Activated T-cell treated with anti-CD3 and anti-CD28 coated beads, Interleukin-2, amount 50 U/mL, for 4 hours (primary cell): ENCODE data around the gene PAM. TPM values are rescaled to one million over a fixed set of nuclear protein-coding genes. Genes with fewer than 3 reads are reported as not detected.

Source experiments
- ATAC-seq, 2 donors: fragments of 200-7000 bp; cut with Tn5 transposase; one replicate each; pipeline ENCODE4 v1.10.0; 2021
- DNase-seq: peaks from one replicate; pipeline ENCODE4 v3.0.0-alpha.2; 2020
- H3K27me3 Mint-ChIP-seq: one replicate; pipeline ENCODE4 v1.8.0; 2021; ENCODE audit warnings: low read depth, mixed read lengths
- H3K36me3 Mint-ChIP-seq: one replicate; pipeline ENCODE4 v1.8.0; 2022; ENCODE audit warnings: mixed read lengths; ENCODE audit not compliant: insufficient read depth
- H3K4me1 Mint-ChIP-seq: one replicate; pipeline ENCODE4 v1.8.0; 2021; ENCODE audit warnings: low read depth, mixed read lengths
- H3K4me3 Mint-ChIP-seq: one replicate; pipeline ENCODE4 v1.8.0; 2021; ENCODE audit warnings: mild to moderate bottlenecking, moderate library complexity, mixed read lengths
- H3K9me3 Mint-ChIP-seq: one replicate; pipeline ENCODE4 v1.8.0; 2021; ENCODE audit warnings: mixed read lengths
- total RNA-seq, 3 donors: library from RNA; stranded (reverse); gene quantifications; one replicate each; pipeline ENCODE4 v1.2.1, GENCODE V29; 2021

PAM gene
- total RNA-seq, 3 donors from 2014 or later = 50.9 to 56.2 (median 55.7) TPM

DNA sequence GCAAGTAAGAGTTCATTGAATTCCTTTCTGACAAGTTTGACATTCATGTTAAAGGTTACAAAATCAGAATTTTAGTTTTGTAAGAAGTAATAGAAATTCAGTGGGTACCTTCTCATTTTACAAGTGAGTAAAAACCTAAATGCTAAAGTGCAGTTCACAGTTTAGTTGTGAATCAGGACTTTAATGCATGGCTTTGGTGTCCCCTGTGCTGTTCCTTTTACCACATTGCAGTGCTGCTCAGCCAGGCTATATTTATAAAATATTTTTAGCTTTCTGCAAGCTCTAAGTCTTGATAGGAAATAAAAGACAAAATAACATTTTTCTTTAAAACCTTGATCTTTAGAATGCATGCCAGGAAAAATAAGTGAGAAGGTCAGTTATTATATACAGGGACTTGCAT is 26.3 kb downstream of the PAM start:
- Mint-ChIP-seq H3K4me3 (no peak overlapping the region), H3K9me3 (no peaks in the 10 kb centered on the region), H3K36me3 (peaks cover 5% of the 10 kb centered on the region), H3K27me3 (peaks cover 2% of the 10 kb centered on the region), H3K4me1 (peaks cover 46% of the 10 kb centered on the region)
- ATAC-seq (no peak), DNase-seq (no peak)

GRCh38 chr5:102781786-102782185 is 26.7 kb downstream of the PAM start:
- ATAC-seq = no peak
- no peaks in the 10 kb centered on the region for H3K9me3 Mint-ChIP-seq
- H3K36me3 Mint-ChIP-seq = peaks cover 5% of the 10 kb centered on the region
- H3K4me1 Mint-ChIP-seq = peaks cover 42% of the 10 kb centered on the region
- peaks cover 2% of the 10 kb centered on the region for H3K27me3 Mint-ChIP-seq
- no peak for DNase-seq
- no peak overlapping the region for H3K4me3 Mint-ChIP-seq

- Mint-ChIP-seq H3K27me3 (peaks cover 2% of the 10 kb centered on the region), H3K4me1 (peaks cover 37% of the 10 kb centered on the region), H3K4me3 (no peak overlapping the region), H3K36me3 (peaks cover 5% of the 10 kb centered on the region), H3K9me3 (no peaks in the 10 kb centered on the region)
- ATAC-seq (no peak), DNase-seq (no peak)
These were observed 27.2 kb downstream of the PAM start for GRCh38 chr5:102782217-102782872.

- Mint-ChIP-seq H3K9me3 (no peaks in the 10 kb centered on the region), H3K36me3 (peaks cover 3% of the 10 kb centered on the region), H3K4me1 (peaks cover 11% of the 10 kb centered on the region), H3K4me3 (no peak overlapping the region), H3K27me3 (peaks cover 2% of the 10 kb centered on the region)
- no peak for ATAC-seq
- DNase-seq = no peak
These were observed 32.0 kb downstream of the PAM start for GRCh38 chr5:102787134-102787533.

- peaks cover 3% of the 10 kb centered on the region for H3K36me3 Mint-ChIP-seq
- ATAC-seq (no peak), DNase-seq (no peak)
- H3K4me3 Mint-ChIP-seq = no peak overlapping the region
- no peaks in the 10 kb centered on the region for H3K9me3 Mint-ChIP-seq
- peaks cover 16% of the 10 kb centered on the region for H3K4me1 Mint-ChIP-seq
- H3K27me3 Mint-ChIP-seq = peaks cover 2% of the 10 kb centered on the region
These were observed 33.7 kb downstream of the PAM start for GRCh38 chr5:102788788-102789187.

- ATAC-seq (no peak), DNase-seq (no peak)
- Mint-ChIP-seq H3K27me3 (peaks cover 2% of the 10 kb centered on the region), H3K9me3 (no peaks in the 10 kb centered on the region), H3K4me3 (no peak overlapping the region), H3K36me3 (peaks cover 3% of the 10 kb centered on the region), H3K4me1 (peaks cover 16% of the 10 kb centered on the region)
These were observed 34.4 kb downstream of the PAM start for GRCh38 chr5:102789469-102789868.

DNA sequence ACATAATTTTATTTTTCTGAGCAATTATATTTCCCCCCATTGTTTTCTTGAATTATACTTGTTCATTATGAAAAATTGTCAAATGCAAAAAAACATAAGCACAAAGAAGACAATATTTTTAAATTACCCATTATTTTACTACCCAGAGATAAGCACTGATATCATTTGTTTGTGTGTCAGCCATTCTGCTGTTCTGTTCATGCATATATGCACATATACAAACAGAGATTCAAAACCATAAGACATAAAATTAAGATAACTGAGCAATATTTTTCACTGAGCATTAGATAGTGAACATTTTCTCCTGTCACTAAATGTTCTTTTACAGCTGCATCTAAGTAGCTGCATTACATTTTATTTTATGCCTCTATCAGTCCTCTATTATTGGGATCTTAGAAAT is 35.6 kb downstream of the PAM start:
- H3K4me1 Mint-ChIP-seq = peaks cover 11% of the 10 kb centered on the region
- ATAC-seq (no peak), DNase-seq (no peak)
- no peaks in the 10 kb centered on the region for H3K36me3 Mint-ChIP-seq
- no peaks in the 10 kb centered on the region for H3K27me3 Mint-ChIP-seq
- no peak overlapping the region for H3K4me3 Mint-ChIP-seq
- no peaks in the 10 kb centered on the region for H3K9me3 Mint-ChIP-seq

- no peak overlapping the region for H3K4me3 Mint-ChIP-seq
These were observed 37.6 kb downstream of the PAM start for GRCh38 chr5:102792705-102793104.

DNA sequence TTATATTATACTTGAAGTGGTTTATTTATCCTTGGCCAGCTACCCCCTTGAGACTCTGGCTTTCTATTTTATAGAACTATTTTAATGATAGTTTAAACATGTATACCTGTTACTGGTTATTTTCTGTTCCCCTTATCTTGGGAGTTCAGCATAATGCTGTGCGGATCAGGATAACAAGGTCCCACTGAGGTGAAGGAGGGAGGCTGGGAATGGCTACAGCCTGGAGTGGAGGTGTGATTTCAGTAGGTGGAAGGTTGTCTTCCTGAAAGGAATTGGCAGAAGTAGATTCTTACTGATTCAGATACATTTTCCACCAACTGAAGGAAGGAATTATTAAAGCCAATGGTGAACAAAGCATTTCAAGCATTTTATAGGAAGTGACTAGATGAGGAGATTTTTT is 38.9 kb downstream of the PAM start:
- DNase-seq (no peak), ATAC-seq (no peak)
- H3K27me3 Mint-ChIP-seq = no peaks in the 10 kb centered on the region
- H3K36me3 Mint-ChIP-seq = no peaks in the 10 kb centered on the region
- H3K9me3 Mint-ChIP-seq = no peaks in the 10 kb centered on the region
- H3K4me3 Mint-ChIP-seq = no peak overlapping the region
- peaks cover 24% of the 10 kb centered on the region for H3K4me1 Mint-ChIP-seq

More at GRCh38 chr5:102792705-102793104, 37.6 kb downstream of the PAM start:
- ATAC-seq (no peak), DNase-seq (no peak)
- H3K27me3 Mint-ChIP-seq = no peaks in the 10 kb centered on the region
- no peaks in the 10 kb centered on the region for H3K36me3 Mint-ChIP-seq
- H3K9me3 Mint-ChIP-seq = no peaks in the 10 kb centered on the region
- H3K4me1 Mint-ChIP-seq = peaks cover 14% of the 10 kb centered on the region

DNA sequence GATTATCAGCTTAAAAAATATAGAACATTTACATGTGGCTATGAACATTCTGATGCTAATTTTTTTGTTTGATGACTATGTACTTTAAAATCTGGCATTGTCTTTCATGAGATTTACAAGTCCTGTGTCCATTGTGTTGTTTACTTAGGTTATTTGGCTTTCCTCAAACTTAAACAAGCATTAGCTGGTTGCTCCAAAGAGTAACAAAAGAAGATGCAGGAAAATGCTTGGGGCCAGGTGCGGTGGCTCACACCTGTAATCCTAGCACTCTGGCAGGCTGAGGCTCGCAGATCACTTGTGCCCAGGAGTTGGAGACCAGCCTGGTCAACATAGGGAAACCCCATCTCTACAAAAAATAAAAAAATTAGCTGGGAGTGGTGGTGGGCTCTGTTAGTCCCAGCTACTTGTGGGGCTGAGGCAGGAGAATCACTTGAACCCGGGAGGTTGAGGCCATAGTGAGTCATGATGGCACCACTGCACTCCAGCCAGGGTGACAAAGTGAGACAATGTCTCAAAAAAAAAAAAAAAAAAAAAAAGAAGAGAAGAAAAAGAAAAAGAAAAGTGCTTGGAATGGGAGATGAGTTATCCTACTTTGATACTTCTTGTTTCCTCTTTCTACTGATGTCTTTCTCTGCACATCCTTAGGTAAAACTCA is 39.7 kb downstream of the PAM start:
- ATAC-seq = no peak
- H3K36me3 Mint-ChIP-seq = no peaks in the 10 kb centered on the region
- no peaks in the 10 kb centered on the region for H3K27me3 Mint-ChIP-seq
- no peaks in the 10 kb centered on the region for H3K9me3 Mint-ChIP-seq
- H3K4me1 Mint-ChIP-seq = peaks cover 27% of the 10 kb centered on the region
- no peak for DNase-seq
- no peak overlapping the region for H3K4me3 Mint-ChIP-seq

DNA sequence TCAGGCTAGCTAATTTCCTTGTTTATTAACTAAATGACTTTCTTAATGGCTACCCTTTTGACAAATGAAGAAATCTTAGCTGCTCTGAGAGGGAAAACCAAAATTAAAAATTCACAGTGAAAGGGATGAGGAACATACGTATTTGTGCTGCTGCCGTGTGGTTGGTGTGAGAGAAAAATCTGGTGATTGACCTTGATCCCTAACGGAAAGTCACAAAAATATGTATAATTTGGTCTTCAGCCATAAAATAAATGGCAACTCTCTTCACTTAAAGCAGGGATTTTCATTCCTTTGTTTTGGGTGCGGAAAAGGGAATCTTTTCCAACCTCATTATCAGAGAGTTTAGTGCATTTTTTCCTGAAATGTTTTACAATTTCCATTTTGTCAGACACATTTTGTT is 40.4 kb downstream of the PAM start:
- Mint-ChIP-seq H3K27me3 (no peaks in the 10 kb centered on the region), H3K9me3 (no peaks in the 10 kb centered on the region), H3K36me3 (peaks cover 5% of the 10 kb centered on the region), H3K4me1 (peaks cover 34% of the 10 kb centered on the region), H3K4me3 (no peak overlapping the region)
- DNase-seq (no peak), ATAC-seq (no peak)

- peaks cover 5% of the 10 kb centered on the region for H3K36me3 Mint-ChIP-seq
- DNase-seq (no peak), ATAC-seq (no peak)
- H3K27me3 Mint-ChIP-seq = no peaks in the 10 kb centered on the region
- H3K4me3 Mint-ChIP-seq = no peak overlapping the region
- peaks cover 36% of the 10 kb centered on the region for H3K4me1 Mint-ChIP-seq
- no peaks in the 10 kb centered on the region for H3K9me3 Mint-ChIP-seq
These were observed 40.9 kb downstream of the PAM start for GRCh38 chr5:102796009-102796408.

- ATAC-seq = no peak
- Mint-ChIP-seq H3K4me1 (peaks cover 40% of the 10 kb centered on the region), H3K4me3 (no peak overlapping the region), H3K9me3 (no peaks in the 10 kb centered on the region), H3K27me3 (no peaks in the 10 kb centered on the region), H3K36me3 (peaks cover 5% of the 10 kb centered on the region)
- no peak for DNase-seq
These were observed 41.4 kb downstream of the PAM start for GRCh38 chr5:102796498-102796897.

DNA sequence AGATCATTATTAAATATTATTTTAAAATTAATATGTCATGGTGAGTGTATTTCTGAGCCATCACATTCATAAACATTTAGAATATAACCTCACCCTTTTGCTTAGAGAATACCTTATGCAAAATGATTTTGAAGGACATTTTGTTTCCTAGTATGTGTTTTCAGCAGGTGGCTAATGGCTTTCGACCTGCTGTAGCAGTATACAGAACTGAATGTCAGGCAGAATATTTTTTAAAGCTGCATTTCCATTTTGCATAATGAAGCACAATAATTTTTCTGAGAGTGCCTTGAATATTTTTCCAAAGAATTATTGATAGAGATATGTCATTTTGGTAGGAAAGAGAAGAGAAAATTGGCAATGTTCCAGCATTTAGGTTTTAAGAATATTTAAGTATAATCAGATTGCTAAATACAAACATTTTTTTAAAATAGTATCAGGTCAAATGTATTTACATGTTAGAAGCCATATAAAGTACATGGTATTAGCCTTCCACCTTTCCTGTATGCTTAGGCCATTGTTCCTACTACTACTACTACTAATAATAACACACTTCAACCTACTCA is 42.3 kb downstream of the PAM start:
- peaks cover 5% of the 10 kb centered on the region for H3K36me3 Mint-ChIP-seq
- H3K4me3 Mint-ChIP-seq = no peak overlapping the region
- no peaks in the 10 kb centered on the region for H3K9me3 Mint-ChIP-seq
- DNase-seq = no peak
- no peaks in the 10 kb centered on the region for H3K27me3 Mint-ChIP-seq
- no peak for ATAC-seq
- peaks cover 42% of the 10 kb centered on the region for H3K4me1 Mint-ChIP-seq
